Choroid plexus epithelial cell (primary cell): ENCODE results near the gene PRKACB.

Source experiments
- DNase-seq: peaks from one replicate; pipeline ENCODE4 v3.0.0-alpha.2; 2010; ENCODE audit warnings: low read depth
- H3K4me3 ChIP-seq: 2 replicates; pipeline ENCODE4 v1.5.1; 2011; ENCODE audit warnings: low read depth, mild to moderate bottlenecking, control low read depth, low read length, moderate library complexity
- TF ChIP-seq, protein P1 (sequence below): conservative IDR thresholded peaks from 2 replicates; pipeline ENCODE4 v1.5.1; 2011; ENCODE audit warnings: low read depth, mild to moderate bottlenecking, control low read depth, inconsistent platforms, low read length, moderate library complexity

The PRKACB gene

DNA sequence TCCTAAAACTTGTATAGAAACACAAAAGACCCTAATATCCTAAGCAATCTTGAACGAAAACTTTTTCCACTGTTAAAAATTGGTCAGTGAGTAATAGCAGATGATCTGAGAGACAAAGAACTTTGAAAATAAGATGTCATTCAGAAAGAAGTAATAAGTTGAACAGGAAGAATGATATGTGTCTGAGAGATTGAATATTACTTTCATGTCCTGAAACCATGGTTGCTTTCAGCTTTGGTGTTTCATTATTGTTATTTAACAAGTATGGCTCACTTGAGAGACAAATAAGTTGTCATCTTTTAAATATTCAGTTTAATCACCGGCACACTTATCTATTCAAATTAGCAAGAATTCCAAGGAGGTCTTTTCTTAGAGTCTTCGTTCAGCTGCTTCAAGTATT, 11.4 kb downstream of the PRKACB start:
- no peak for DNase-seq
- H3K4me3 ChIP-seq: no peak overlapping the region
- TF ChIP-seq, protein P1, sequence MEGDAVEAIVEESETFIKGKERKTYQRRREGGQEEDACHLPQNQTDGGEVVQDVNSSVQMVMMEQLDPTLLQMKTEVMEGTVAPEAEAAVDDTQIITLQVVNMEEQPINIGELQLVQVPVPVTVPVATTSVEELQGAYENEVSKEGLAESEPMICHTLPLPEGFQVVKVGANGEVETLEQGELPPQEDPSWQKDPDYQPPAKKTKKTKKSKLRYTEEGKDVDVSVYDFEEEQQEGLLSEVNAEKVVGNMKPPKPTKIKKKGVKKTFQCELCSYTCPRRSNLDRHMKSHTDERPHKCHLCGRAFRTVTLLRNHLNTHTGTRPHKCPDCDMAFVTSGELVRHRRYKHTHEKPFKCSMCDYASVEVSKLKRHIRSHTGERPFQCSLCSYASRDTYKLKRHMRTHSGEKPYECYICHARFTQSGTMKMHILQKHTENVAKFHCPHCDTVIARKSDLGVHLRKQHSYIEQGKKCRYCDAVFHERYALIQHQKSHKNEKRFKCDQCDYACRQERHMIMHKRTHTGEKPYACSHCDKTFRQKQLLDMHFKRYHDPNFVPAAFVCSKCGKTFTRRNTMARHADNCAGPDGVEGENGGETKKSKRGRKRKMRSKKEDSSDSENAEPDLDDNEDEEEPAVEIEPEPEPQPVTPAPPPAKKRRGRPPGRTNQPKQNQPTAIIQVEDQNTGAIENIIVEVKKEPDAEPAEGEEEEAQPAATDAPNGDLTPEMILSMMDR: no peak

GRCh38 chr1:84156210-84156621, 12.1 kb downstream of the PRKACB start:
- TF ChIP-seq, protein P1: no peak
- H3K4me3 ChIP-seq: no peak overlapping the region
- peak; percentile 84 for DNase-seq

GRCh38 chr1:84159533-84160240, 15.6 kb downstream of the PRKACB start:
- DNase-seq: no peak
- no peak overlapping the region for H3K4me3 ChIP-seq
- TF ChIP-seq, protein P1: no peak

DNA sequence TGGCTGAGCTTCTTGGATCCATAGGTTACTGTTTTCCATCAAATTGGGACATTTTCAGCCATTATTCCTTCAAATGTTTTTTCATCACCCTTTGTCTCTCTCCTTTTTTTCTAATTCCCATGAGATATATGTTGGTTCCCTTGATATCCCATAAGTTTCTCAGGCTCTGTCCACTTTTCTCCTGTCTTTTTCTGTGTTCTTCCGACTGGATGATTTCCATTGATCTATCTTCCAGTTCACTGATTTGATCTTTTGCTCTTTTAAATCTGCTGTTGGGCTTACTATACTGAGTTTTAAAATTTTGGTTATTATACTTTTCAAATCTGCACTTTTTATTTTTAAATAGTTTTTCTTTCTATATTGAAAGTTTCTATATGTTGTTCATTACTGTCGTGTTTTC, 18.2 kb downstream of the PRKACB start:
- TF ChIP-seq, protein P1: no peak
- H3K4me3 ChIP-seq: no peak overlapping the region
- no peak for DNase-seq

DNA sequence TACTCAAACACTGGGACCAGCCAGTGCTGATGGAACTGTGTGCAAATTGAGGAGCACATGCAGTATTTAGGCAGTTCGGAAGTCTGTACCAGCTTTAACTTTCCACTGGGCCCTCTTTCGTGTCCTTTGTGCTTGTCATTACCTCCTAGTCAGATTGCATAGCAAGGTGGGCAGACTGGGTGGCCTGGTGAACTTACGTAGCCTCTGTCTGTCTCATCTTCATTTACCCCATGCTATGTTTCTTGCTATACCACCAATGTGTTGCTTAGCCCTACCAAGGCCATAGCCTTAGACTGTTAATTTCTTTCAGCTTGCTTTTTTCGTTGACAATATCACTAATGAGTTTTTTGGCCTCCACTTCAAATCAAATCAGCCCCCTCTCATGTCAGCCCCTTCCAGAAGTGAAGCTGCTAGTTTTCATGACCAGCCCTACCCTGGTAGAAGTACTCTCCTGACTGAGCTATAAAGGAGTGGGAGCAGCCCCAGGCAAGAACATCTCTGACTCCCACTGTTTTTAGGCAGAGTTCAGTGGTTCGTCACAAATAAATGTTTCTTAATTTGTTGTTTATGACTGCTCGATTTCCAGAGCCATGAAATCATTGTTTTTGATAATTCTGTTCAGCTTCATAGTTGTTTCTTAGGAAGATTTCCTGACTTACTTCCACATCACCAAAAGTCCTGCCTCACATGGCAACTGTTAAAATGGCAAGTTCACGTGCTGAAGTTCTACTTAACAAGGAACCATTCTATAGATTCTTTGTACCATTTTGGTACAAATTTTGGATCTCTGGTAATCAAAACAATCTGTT, 19.3 kb downstream of the PRKACB start:
- DNase-seq: no peak
- H3K4me3 ChIP-seq: no peak overlapping the region
- TF ChIP-seq, protein P1: no peak

DNA sequence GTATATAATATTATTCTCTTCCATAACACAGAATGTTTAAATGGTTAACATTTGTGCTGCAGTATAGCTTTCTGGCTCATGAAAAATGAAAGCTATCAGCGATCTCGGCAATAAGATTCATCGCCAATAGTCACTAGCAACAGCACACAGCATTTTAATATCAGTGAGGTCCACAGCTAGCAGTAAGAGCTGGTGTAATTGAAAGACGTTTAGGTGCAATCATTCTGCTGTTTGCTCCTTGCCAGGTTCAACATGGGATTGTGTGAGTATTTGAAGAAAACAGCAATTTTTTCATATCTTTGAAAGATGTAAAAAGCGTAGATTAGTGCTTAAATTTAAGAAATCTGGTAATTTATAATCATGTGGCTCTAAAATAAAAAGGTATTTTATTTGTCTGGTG, 20.1 kb downstream of the PRKACB start:
- TF ChIP-seq, protein P1: no peak
- peak overlapping the region; percentile 36 for H3K4me3 ChIP-seq
- DNase-seq: peak; percentile 52

DNA sequence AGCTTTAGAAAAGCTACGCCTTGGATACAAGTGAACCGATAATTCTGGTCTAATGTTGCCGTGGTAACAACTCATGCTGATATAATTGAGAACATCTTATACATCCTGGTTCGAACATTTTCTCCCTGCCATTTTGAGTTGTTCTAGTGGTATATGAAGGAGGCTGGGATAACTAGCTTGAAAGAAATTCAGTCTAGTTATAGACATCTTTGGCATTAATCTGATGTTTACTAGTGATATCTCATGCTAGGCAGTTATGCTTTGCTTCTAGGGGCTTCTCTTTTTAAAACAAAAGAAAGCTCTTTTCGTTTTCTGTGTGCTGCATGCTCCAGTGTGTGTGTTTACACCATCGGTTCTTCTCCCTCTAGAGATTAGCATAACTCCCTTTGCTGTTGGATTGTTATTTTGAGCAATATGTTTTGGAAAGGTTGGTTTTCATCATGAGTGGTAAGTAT, 20.5 kb downstream of the PRKACB start:
- H3K4me3 ChIP-seq: peak overlapping the region; percentile 36
- DNase-seq: peak; percentile 46
- TF ChIP-seq, protein P1: no peak
